SU-DHL-6 (cell line): ENCODE data around the gene APOL2.

Experiments
- EZH2phosphoT487 ChIP-seq: fragments of 200-600 bp; sonication (generic), shearing (Covaris generic); conservative IDR thresholded peaks from 2 replicates; pipeline ENCODE4 v1.6.1; 2018; ENCODE audit warnings: mild to moderate bottlenecking, antibody characterized with exemption, low read length, moderate library complexity, mixed read lengths
- TF ChIP-seq, protein P1 (sequence below): fragments of 200-600 bp; sonication (generic); IDR thresholded peaks from one replicate; pipeline ENCODE4 v1.5.1; 2017; ENCODE audit warnings: antibody characterized with exemption, mild to moderate bottlenecking, low read length, moderate library complexity; ENCODE audit not compliant: insufficient read depth, poor library complexity, severe bottlenecking

DNA sequence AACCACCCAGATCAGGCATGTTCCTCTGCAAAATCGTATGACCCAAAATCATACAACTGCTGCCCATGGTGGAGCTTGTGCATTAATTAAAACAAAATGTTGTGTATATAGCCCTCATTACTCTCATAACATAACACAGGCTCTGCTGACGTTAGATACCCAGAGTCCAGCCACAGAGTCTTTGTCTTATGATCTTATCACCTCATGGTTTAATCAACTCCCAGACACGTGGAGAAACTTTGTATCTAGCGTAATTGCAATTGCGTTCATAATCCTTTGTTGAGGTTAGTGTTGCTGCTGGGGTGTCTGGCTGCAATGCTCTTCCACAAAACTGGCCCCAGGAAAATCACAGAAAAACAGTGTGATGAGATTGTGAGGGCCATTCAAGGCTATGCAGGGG lies 8.6 kb upstream of the APOL2 start:
- TF ChIP-seq, protein P1, sequence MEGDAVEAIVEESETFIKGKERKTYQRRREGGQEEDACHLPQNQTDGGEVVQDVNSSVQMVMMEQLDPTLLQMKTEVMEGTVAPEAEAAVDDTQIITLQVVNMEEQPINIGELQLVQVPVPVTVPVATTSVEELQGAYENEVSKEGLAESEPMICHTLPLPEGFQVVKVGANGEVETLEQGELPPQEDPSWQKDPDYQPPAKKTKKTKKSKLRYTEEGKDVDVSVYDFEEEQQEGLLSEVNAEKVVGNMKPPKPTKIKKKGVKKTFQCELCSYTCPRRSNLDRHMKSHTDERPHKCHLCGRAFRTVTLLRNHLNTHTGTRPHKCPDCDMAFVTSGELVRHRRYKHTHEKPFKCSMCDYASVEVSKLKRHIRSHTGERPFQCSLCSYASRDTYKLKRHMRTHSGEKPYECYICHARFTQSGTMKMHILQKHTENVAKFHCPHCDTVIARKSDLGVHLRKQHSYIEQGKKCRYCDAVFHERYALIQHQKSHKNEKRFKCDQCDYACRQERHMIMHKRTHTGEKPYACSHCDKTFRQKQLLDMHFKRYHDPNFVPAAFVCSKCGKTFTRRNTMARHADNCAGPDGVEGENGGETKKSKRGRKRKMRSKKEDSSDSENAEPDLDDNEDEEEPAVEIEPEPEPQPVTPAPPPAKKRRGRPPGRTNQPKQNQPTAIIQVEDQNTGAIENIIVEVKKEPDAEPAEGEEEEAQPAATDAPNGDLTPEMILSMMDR, result no peak
- TF ChIP-seq EZH2phosphoT487, result no peak
